ENCODE results near the gene FBH1. TPM values are rescaled to one million over a fixed set of nuclear protein-coding genes. Genes with fewer than 3 reads are reported as not detected.

The FBH1 gene
- total RNA-seq, 5 donors from 2014 or later (not counting 1 experiment from before 2014, with no cell fraction given), result 72.8 to 95.5 (median 86.2) TPM

DNA sequence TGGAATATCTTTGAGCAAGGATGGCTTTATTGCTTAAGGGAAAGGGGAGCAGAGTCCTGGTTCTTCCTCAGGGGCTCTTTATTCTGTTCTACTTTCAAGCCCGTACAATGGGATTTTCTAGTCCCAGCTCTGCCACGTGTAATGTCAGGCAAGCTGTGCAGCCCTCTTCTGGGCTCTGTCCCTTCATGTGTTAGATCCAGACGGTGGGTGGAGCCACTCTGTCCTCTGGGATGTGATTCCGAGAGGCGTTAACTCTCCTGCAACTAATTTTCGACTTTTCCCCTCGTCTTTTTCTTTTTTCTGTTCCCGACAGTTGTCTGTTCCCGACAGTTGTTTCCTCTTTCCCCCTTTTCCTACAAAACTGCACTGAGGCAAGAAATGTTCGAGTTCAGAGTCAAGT lies 34.8 kb downstream of the FBH1 start:
- no peak overlapping the region for H3K27ac ChIP-seq (ENCODE audit: low read length)
- H3K27me3 Mint-ChIP-seq, result no peaks in the 10 kb centered on the region
- ATAC-seq (replicated peaks in 1 of 4), result no peak
- peaks cover 74% of the 10 kb centered on the region for H3K36me3 Mint-ChIP-seq
- no peaks in the 10 kb centered on the region for H3K4me1 Mint-ChIP-seq
- H3K4me3 ChIP-seq (ENCODE audit: control insufficient read depth in 1 of 2, extremely low read depth in 1 of 2, low read length in 1 of 2), result no peak overlapping the region
- DNase-seq, result no peak
- H3K4me1 ChIP-seq (ENCODE audit: control insufficient read depth in 1 of 2, extremely low read depth in 1 of 2, insufficient read depth in 2 of 2, low read length in 2 of 2), result no peaks in the 10 kb centered on the region
- CTCF ChIA-PET, result no interaction called here
- H3K9me3 ChIP-seq, result no peaks in the 10 kb centered on the region
- POLR2A ChIA-PET, result no interaction called here
- H3K4me3 Mint-ChIP-seq, result no peak overlapping the region
- no peak overlapping the region for H3K27ac Mint-ChIP-seq
- peaks cover 33 to 89% of the 10 kb centered on the region in 2 donors for H3K36me3 ChIP-seq (ENCODE audit: control insufficient read depth in 2 of 2, extremely low read depth in 1 of 2, insufficient read depth in 1 of 2, low read length in 1 of 2)
- H3K27me3 ChIP-seq (replicated peaks in 1 of 2; ENCODE audit: control insufficient read depth in 2 of 2, extremely low read depth in 1 of 2, insufficient read depth in 2 of 2, low read length in 1 of 2), result no peaks in the 10 kb centered on the region
- H3K9me3 Mint-ChIP-seq, result no peaks in the 10 kb centered on the region
- WGBS (ENCODE audit: insufficient coverage), result 95% methylated on average over 7 of the region's 10 CpGs

DNA sequence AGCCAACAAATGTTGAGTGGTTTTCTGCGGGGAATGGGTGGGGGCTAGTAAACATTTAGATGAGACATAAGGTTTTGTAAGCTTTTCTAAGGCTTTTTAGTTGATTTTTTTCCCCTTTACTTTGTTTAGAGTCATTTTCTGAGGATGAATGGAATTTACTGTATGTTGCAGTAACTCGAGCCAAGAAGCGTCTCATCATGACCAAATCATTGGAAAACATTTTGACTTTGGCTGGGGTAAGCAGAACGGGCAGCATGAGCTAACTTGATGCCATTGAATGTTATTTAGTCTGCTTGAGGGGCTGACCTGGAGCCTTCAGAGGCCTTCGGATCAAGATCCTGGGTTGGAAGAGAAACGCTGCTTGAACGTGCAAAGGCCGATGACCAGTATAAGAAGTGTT lies 37.3 kb downstream of the FBH1 start:
- Histone ChIP-seq H3K4me1 (ENCODE audit: control insufficient read depth in 1 of 2, extremely low read depth in 1 of 2, insufficient read depth in 2 of 2, low read length in 2 of 2) (no peaks in the 10 kb centered on the region), H3K36me3 (ENCODE audit: control insufficient read depth in 2 of 2, extremely low read depth in 1 of 2, insufficient read depth in 1 of 2, low read length in 1 of 2) (peaks cover 30 to 82% of the 10 kb centered on the region in 2 donors), H3K4me3 (ENCODE audit: control insufficient read depth in 1 of 2, extremely low read depth in 1 of 2, low read length in 1 of 2) (no peak overlapping the region), H3K27me3 (replicated peaks in 1 of 2; ENCODE audit: control insufficient read depth in 2 of 2, extremely low read depth in 1 of 2, insufficient read depth in 2 of 2, low read length in 1 of 2) (no peaks in the 10 kb centered on the region), H3K9me3 (no peaks in the 10 kb centered on the region), H3K27ac (ENCODE audit: low read length) (no peak overlapping the region)
- CTCF ChIA-PET, result no interaction called here
- ATAC-seq (replicated peaks in 1 of 4) (no peak), DNase-seq (no peak)
- 96% methylated on average over 8 of the region's 8 CpGs for WGBS (ENCODE audit: insufficient coverage)
- Mint-ChIP-seq H3K9me3 (no peaks in the 10 kb centered on the region), H3K4me1 (no peaks in the 10 kb centered on the region), H3K27me3 (no peaks in the 10 kb centered on the region), H3K36me3 (peaks cover 68% of the 10 kb centered on the region), H3K4me3 (no peak overlapping the region), H3K27ac (no peak overlapping the region)
- POLR2A ChIA-PET, result no interaction called here

DNA sequence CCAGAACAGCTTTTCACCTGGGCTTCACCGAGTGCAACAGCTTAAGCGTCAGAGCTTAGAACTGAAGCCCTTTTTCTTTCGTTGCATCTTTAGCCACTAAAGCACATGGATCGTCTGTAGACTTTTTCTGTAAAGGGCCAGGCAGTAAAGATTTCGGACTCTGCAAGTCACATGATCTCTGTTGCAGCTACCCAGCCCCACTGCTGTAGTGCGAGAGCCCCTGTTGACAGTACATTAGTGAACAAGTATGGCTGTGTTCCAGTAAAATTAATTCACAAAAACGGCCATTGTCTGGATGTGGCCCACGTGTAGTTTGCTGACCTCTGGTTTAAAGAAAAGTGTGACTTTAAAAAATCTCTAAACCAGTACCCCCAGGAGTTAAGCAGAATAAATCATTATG lies 39.4 kb downstream of the FBH1 start:
- ATAC-seq (replicated peaks in 1 of 4) (no peak), DNase-seq (no peak)
- H3K9me3 Mint-ChIP-seq, result no peaks in the 10 kb centered on the region
- CTCF ChIA-PET, result no interaction called here
- no peak overlapping the region for H3K27ac Mint-ChIP-seq
- H3K4me1 Mint-ChIP-seq, result no peaks in the 10 kb centered on the region
- Histone ChIP-seq H3K27ac (ENCODE audit: low read length) (no peak overlapping the region), H3K36me3 (ENCODE audit: control insufficient read depth in 2 of 2, extremely low read depth in 1 of 2, insufficient read depth in 1 of 2, low read length in 1 of 2) (peaks cover 24 to 72% of the 10 kb centered on the region in 2 donors), H3K4me1 (ENCODE audit: control insufficient read depth in 1 of 2, extremely low read depth in 1 of 2, insufficient read depth in 2 of 2, low read length in 2 of 2) (no peaks in the 10 kb centered on the region), H3K9me3 (no peaks in the 10 kb centered on the region), H3K27me3 (replicated peaks in 1 of 2; ENCODE audit: control insufficient read depth in 2 of 2, extremely low read depth in 1 of 2, insufficient read depth in 2 of 2, low read length in 1 of 2) (no peaks in the 10 kb centered on the region), H3K4me3 (ENCODE audit: control insufficient read depth in 1 of 2, extremely low read depth in 1 of 2, low read length in 1 of 2) (no peak overlapping the region)
- peaks cover 58% of the 10 kb centered on the region for H3K36me3 Mint-ChIP-seq
- no peak overlapping the region for H3K4me3 Mint-ChIP-seq
- H3K27me3 Mint-ChIP-seq, result no peaks in the 10 kb centered on the region
- POLR2A ChIA-PET, result no interaction called here
- WGBS (ENCODE audit: insufficient coverage), result 79% methylated on average over 3 of the region's 8 CpGs

DNA sequence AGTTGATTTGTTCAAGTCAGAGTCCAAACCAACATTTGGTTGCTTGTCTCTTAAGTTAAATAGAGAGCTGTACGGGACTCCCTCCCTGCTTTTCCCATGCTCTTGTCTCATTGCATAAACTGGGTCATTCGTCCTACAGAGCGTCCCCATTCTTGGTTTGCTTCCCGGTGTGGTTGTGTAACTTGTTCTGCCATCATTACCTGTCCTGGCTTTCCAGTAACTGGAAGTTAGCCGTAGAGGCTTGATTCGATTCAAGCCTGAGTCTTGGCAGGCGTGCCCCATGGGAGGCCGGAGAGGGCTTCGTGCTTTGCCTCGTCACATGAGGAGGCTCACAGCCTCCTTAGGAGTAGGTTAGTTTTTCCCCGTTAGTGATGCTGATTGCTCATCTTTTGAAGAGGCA lies 40.2 kb downstream of the FBH1 start:
- ChIA-PET POLR2A (no interaction called here), CTCF (no interaction called here)
- ATAC-seq (replicated peaks in 1 of 4) (no peak), DNase-seq (no peak)
- Mint-ChIP-seq H3K36me3 (peaks cover 57% of the 10 kb centered on the region), H3K9me3 (no peaks in the 10 kb centered on the region), H3K27ac (no peak overlapping the region), H3K4me3 (no peak overlapping the region), H3K27me3 (no peaks in the 10 kb centered on the region), H3K4me1 (no peaks in the 10 kb centered on the region)
- Histone ChIP-seq H3K36me3 (ENCODE audit: control insufficient read depth in 2 of 2, extremely low read depth in 1 of 2, insufficient read depth in 1 of 2, low read length in 1 of 2) (peaks cover 24 to 71% of the 10 kb centered on the region in 2 donors), H3K27ac (ENCODE audit: low read length) (no peak overlapping the region), H3K27me3 (replicated peaks in 1 of 2; ENCODE audit: control insufficient read depth in 2 of 2, extremely low read depth in 1 of 2, insufficient read depth in 2 of 2, low read length in 1 of 2) (no peaks in the 10 kb centered on the region), H3K9me3 (no peaks in the 10 kb centered on the region), H3K4me3 (ENCODE audit: control insufficient read depth in 1 of 2, extremely low read depth in 1 of 2, low read length in 1 of 2) (no peak overlapping the region), H3K4me1 (ENCODE audit: control insufficient read depth in 1 of 2, extremely low read depth in 1 of 2, insufficient read depth in 2 of 2, low read length in 2 of 2) (no peaks in the 10 kb centered on the region)
- WGBS (ENCODE audit: insufficient coverage), result 99% methylated on average over 8 of the region's 11 CpGs

DNA sequence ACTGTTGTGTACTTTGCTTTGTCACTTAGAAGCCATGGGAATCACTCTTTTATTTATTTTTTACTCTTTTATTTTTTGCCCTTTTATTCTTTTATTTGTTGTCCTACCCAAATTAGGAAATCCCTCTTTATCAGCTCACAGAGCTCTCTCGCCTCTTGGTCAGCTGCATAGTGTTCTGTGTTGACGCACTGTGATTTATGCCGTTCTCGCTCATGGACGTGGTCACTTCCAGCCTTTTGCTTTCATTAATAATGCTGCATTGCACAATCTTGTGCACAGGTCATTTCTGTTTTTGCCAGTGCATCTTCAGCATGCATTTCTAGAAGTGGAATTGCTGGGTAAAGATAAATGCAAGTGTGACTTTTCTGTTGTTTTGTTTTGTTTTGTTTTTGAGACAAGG lies 42.3 kb downstream of the FBH1 start:
- H3K9me3 ChIP-seq, result no peaks in the 10 kb centered on the region
- no peaks in the 10 kb centered on the region for H3K4me1 Mint-ChIP-seq
- H3K4me1 ChIP-seq (ENCODE audit: control insufficient read depth in 1 of 2, extremely low read depth in 1 of 2, insufficient read depth in 2 of 2, low read length in 2 of 2), result no peaks in the 10 kb centered on the region
- no peaks in the 10 kb centered on the region for H3K27me3 ChIP-seq (replicated peaks in 1 of 2; ENCODE audit: control insufficient read depth in 2 of 2, extremely low read depth in 1 of 2, insufficient read depth in 2 of 2, low read length in 1 of 2)
- ATAC-seq (replicated peaks in 1 of 4) (no peak), DNase-seq (no peak)
- H3K36me3 ChIP-seq (ENCODE audit: control insufficient read depth in 2 of 2, extremely low read depth in 1 of 2, insufficient read depth in 1 of 2, low read length in 1 of 2), result peaks cover 30 to 73% of the 10 kb centered on the region in 2 donors
- ChIA-PET CTCF (no interaction called here), POLR2A (no interaction called here)
- H3K27me3 Mint-ChIP-seq, result no peaks in the 10 kb centered on the region
- H3K9me3 Mint-ChIP-seq, result no peaks in the 10 kb centered on the region
- no peak overlapping the region for H3K27ac Mint-ChIP-seq
- H3K4me3 Mint-ChIP-seq, result no peak overlapping the region
- H3K4me3 ChIP-seq (ENCODE audit: control insufficient read depth in 1 of 2, extremely low read depth in 1 of 2, low read length in 1 of 2), result no peak overlapping the region
- peaks cover 54% of the 10 kb centered on the region for H3K36me3 Mint-ChIP-seq
- 98% methylated on average over 4 of the region's 5 CpGs for WGBS (ENCODE audit: insufficient coverage)
- H3K27ac ChIP-seq (ENCODE audit: low read length), result no peak overlapping the region

DNA sequence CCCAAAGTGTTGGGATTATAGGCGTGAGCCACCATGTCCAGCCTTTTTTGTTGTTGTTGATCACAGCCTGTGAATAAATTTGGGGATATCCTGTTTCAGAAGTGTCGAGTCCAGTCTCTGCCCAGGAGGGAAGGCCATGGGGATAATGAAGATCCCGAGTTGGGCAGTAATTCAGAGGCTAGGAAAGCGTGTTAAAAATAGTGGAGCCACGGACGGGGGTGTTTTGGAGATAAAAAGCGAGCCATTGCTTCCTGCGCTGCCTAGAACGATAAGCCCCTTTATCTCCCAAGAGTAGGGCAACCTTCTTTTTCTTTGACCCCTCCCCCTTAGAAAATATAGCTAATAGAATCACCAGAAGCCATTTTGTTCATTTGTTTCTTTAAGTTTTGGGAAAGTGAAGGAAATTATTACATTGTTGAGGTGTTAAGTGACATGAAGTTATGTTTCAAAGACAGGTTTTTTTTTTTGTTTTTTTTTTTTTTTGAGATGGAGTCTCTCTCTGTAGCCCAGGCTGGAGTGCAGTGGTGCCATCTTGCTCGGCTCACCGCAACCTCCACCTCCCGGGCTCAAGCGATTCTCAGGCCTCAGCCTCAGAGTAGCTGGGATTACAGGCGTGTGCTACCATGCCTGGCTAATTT lies 44.0 kb downstream of the FBH1 start:
- Mint-ChIP-seq H3K27ac (no peak overlapping the region), H3K4me1 (no peaks in the 10 kb centered on the region), H3K4me3 (no peak overlapping the region), H3K36me3 (peaks cover 57% of the 10 kb centered on the region), H3K9me3 (no peaks in the 10 kb centered on the region), H3K27me3 (no peaks in the 10 kb centered on the region)
- Histone ChIP-seq H3K27ac (ENCODE audit: low read length) (no peak overlapping the region), H3K36me3 (ENCODE audit: control insufficient read depth in 2 of 2, extremely low read depth in 1 of 2, insufficient read depth in 1 of 2, low read length in 1 of 2) (peaks cover 24 to 66% of the 10 kb centered on the region in 2 donors), H3K4me3 (ENCODE audit: control insufficient read depth in 1 of 2, extremely low read depth in 1 of 2, low read length in 1 of 2) (no peak overlapping the region), H3K9me3 (no peaks in the 10 kb centered on the region), H3K4me1 (ENCODE audit: control insufficient read depth in 1 of 2, extremely low read depth in 1 of 2, insufficient read depth in 2 of 2, low read length in 2 of 2) (no peaks in the 10 kb centered on the region), H3K27me3 (replicated peaks in 1 of 2; ENCODE audit: control insufficient read depth in 2 of 2, extremely low read depth in 1 of 2, insufficient read depth in 2 of 2, low read length in 1 of 2) (no peaks in the 10 kb centered on the region)
- ChIA-PET POLR2A (interaction anchor here in 1 of 2 donors (0.7 kb wide), 1 partner anchor 496 kb away, joined by 5 read pairs; no protein-coding TSS in a partner anchor), CTCF (interaction anchor here (0.6 to 0.7 kb wide), 2 partner anchors 152 to 472 kb away, joined by 4 read pairs; no protein-coding TSS in a partner anchor)
- DNase-seq (no peak), ATAC-seq (replicated peaks in 1 of 4) (no peak)
- 98% methylated on average over 7 of the region's 14 CpGs for WGBS (ENCODE audit: insufficient coverage)

DNA sequence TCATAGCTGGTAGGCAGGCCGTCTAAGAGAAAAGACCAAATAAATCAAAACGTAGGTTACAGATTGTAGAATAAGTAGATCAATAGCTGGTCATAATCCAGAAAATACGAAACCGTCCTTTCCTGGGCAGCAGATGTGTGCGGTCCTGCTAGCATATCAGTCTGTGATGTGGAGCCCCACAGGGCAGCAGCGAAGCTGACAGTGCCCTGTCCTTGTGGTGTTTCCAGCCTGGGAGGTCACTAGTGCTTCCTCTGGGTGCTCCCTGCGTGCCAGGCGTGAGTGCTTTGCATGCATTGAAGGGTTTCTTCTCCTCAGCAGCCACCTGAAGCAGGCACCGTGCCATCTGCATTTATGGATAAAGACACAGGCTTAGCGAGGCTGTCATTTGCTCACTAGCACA lies 45.6 kb downstream of the FBH1 start:
- H3K36me3 Mint-ChIP-seq, result peaks cover 44% of the 10 kb centered on the region
- POLR2A ChIA-PET, result no interaction called here
- H3K4me3 ChIP-seq (ENCODE audit: control insufficient read depth in 1 of 2, extremely low read depth in 1 of 2, low read length in 1 of 2), result no peak overlapping the region

More for the DNA sequence above, 45.6 kb downstream of the FBH1 start:
- H3K9me3 Mint-ChIP-seq, result no peaks in the 10 kb centered on the region
- ATAC-seq (replicated peaks in 1 of 4) (no peak), DNase-seq (no peak)
- CTCF ChIA-PET, result no interaction called here
- H3K4me1 Mint-ChIP-seq, result no peaks in the 10 kb centered on the region
- peaks cover 24 to 52% of the 10 kb centered on the region in 2 donors for H3K36me3 ChIP-seq (ENCODE audit: control insufficient read depth in 2 of 2, extremely low read depth in 1 of 2, insufficient read depth in 1 of 2, low read length in 1 of 2)
- H3K27ac ChIP-seq (ENCODE audit: low read length), result no peak overlapping the region
- no peaks in the 10 kb centered on the region for H3K27me3 ChIP-seq (replicated peaks in 1 of 2; ENCODE audit: control insufficient read depth in 2 of 2, extremely low read depth in 1 of 2, insufficient read depth in 2 of 2, low read length in 1 of 2)
- H3K4me1 ChIP-seq (ENCODE audit: control insufficient read depth in 1 of 2, extremely low read depth in 1 of 2, insufficient read depth in 2 of 2, low read length in 2 of 2), result no peaks in the 10 kb centered on the region
- no peak overlapping the region for H3K27ac Mint-ChIP-seq
- 97% methylated on average over 9 of the region's 10 CpGs for WGBS (ENCODE audit: insufficient coverage)
- no peaks in the 10 kb centered on the region for H3K9me3 ChIP-seq
- no peaks in the 10 kb centered on the region for H3K27me3 Mint-ChIP-seq
- no peak overlapping the region for H3K4me3 Mint-ChIP-seq
